Panc1 (cell line): ENCODE results near the gene UBE3B. TPM values are rescaled to one million over a fixed set of nuclear protein-coding genes. Genes with fewer than 3 reads are reported as not detected.

ENCODE experiments used
- ATAC-seq: fragments of 200-7000 bp; cut with Tn5 transposase; 2 replicates; pipeline ENCODE4 v1.9.1; 2020; ENCODE audit warnings: mild to moderate bottlenecking, moderate library complexity
- BruUV-seq: library from RNA; stranded (reverse); fragments of 400-500 nt; replicated peaks from 2 replicates; lab custom pipeline; 2021; lab: Mats Ljungman, UMichigan
- CTCF ChIA-PET: fragments of 300-600 bp; sonication (Branson Sonifier 250); formaldehyde crosslinking; loops from one replicate; lab custom pipeline; 2022; ENCODE audit warnings: antibody characterized with exemption; lab: Charles Lee
- POLR2A ChIA-PET: fragments of 300-600 bp; sonication (Branson Sonifier 250); formaldehyde crosslinking; loops from one replicate; lab custom pipeline; 2022; ENCODE audit warnings: antibody characterized with exemption; lab: Charles Lee
- DNase-seq: peaks from one replicate; pipeline ENCODE4 v3.0.0-alpha.2; 2010; ENCODE audit warnings: low read depth, low spot score
- H3K27ac ChIP-seq: 2 replicates; pipeline ENCODE4 v1.5.1; 2011; ENCODE audit warnings: mild to moderate bottlenecking, low read length, inconsistent platforms
- H3K27me3 ChIP-seq: fragments of 200-500 bp; sonication (Bioruptor generic); 2 replicates; pipeline ENCODE4 v1.6.0; 2014; ENCODE audit warnings: low read length, inconsistent platforms; ENCODE audit not compliant: control insufficient read depth, insufficient read depth
- H3K36me3 ChIP-seq: fragments of 200-500 bp; sonication (Bioruptor generic); 2 replicates; pipeline ENCODE4 v1.5.1; 2014; ENCODE audit warnings: inconsistent platforms, mild to moderate bottlenecking, low read length, moderate library complexity; ENCODE audit not compliant: control insufficient read depth, insufficient read depth
- H3K4me1 ChIP-seq: 2 replicates; pipeline ENCODE4 v1.5.1; 2011; ENCODE audit warnings: inconsistent platforms, mild to moderate bottlenecking, low read length, moderate library complexity; ENCODE audit not compliant: control insufficient read depth, insufficient read depth
- H3K4me3 ChIP-seq, 2 experiments: 2 replicates each; pipeline ENCODE4 v1.5.1; 2011 to 2012; ENCODE audit warnings: low read depth in 2 of 2, low read length in 2 of 2, mild to moderate bottlenecking in 2 of 2, inconsistent platforms in 1 of 2, moderate library complexity in 1 of 2
- H3K9me3 ChIP-seq: fragments of 200-500 bp; sonication (Bioruptor generic); 2 replicates; pipeline ENCODE4 v1.5.1; 2014; ENCODE audit warnings: low read depth, mild to moderate bottlenecking, inconsistent platforms, low read length, moderate library complexity; ENCODE audit not compliant: control insufficient read depth, insufficient read depth
- CTCF ChIP-seq: fragments of 450-650 bp; IDR thresholded peaks from 2 replicates; pipeline ENCODE4 v1.5.1; 2017; ENCODE audit warnings: mild to moderate bottlenecking
- POLR2AphosphoS5 ChIP-seq: IDR thresholded peaks from 2 replicates; pipeline ENCODE4 v1.6.1; 2012; ENCODE audit warnings: mild to moderate bottlenecking, low read depth, low read length, moderate library complexity
- SIN3A ChIP-seq: IDR thresholded peaks from 2 replicates; pipeline ENCODE4 v1.6.1; 2012; ENCODE audit warnings: low read depth, mild to moderate bottlenecking, low read length, moderate library complexity, borderline replicate concordance; ENCODE audit not compliant: insufficient read depth
- TCF7L2 ChIP-seq: IDR thresholded peaks from 2 replicates; pipeline ENCODE4 v1.6.1; 2011; ENCODE audit warnings: mild to moderate bottlenecking, low read depth, low read length, inconsistent platforms
- in situ Hi-C: cut with HindIII; loops from 2 replicates; pipeline ENCODE4 v1.10.0; 2016; ENCODE audit warnings: low sequenced_read_pairs, low pct_unique_long_range_greater_than_20kb
- intact Hi-C: fragments of 100-400 bp; cut with micrococcal nuclease; formaldehyde crosslinking; loops from one replicate; pipeline ENCODE4 v1.10.0; 2022; ENCODE audit not compliant: unreplicated experiment
- total RNA-seq: library from RNA; stranded (reverse); gene quantifications from one replicate; pipeline ENCODE4 v1.2.1, GENCODE V29; 2021; ENCODE audit not compliant: unreplicated experiment
- TF ChIP-seq, protein P1 (sequence below), 2 experiments: IDR thresholded peaks; 2 replicates each; pipeline ENCODE4 v1.6.1; 2011 to 2012; ENCODE audit warnings: low read depth in 2 of 2, control low read depth in 1 of 2, low read length in 1 of 2, mild to moderate bottlenecking in 1 of 2, moderate library complexity in 1 of 2; ENCODE audit not compliant: insufficient read depth in 1 of 2

Gene UBE3B
- total RNA-seq, 1 experiment from 2014 or later = 38.9 TPM

DNA sequence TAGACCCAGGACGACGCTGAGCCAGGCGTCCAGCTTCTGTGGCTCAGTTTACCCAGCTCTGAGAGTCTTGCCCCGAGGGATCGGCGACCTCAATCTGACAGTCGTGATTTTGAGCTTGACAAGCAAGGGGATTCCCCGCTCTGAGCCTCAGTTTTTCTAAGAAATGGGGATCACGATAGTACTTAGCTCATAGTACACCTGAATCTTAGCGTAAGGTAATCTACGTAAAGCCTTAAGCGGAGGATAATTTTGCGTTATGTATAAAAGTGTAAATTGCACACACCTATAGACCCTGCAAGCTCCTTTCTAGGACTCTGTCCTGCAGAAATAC is 96.4 kb downstream of the UBE3B start:
- POLR2A ChIA-PET = interaction anchor here (0.7 kb wide), 1 partner anchor 1462 kb away, joined by 6 read pairs; no protein-coding TSS in a partner anchor
- intact Hi-C loops (no loop called here), in situ Hi-C loops (no loop called here)
- DNase-seq (no peak), ATAC-seq (0 out of 2 replicates have a peak, but pooled peaks have one; percentile 0)
- H3K4me3 ChIP-seq = peak overlapping the region; percentile 76 to 85
- H3K27ac ChIP-seq = peak overlapping the region; percentile 88
- CTCF ChIA-PET = no interaction called here
- peaks cover 11% of the 10 kb centered on the region for H3K4me1 ChIP-seq
- H3K36me3 ChIP-seq = peaks cover 8% of the 10 kb centered on the region; the same call in 1 of the 2 replicates
- no peaks in the 10 kb centered on the region for H3K27me3 ChIP-seq
- no peaks in the 10 kb centered on the region for H3K9me3 ChIP-seq
- no TSS peak for BruUV-seq
- no peak for TF ChIP-seq TCF7L2
- TF ChIP-seq POLR2AphosphoS5 = no peak
- no peak; the same call in 1 of the 2 replicates for TF ChIP-seq SIN3A
- TF ChIP-seq CTCF = no peak
- TF ChIP-seq, protein P1, sequence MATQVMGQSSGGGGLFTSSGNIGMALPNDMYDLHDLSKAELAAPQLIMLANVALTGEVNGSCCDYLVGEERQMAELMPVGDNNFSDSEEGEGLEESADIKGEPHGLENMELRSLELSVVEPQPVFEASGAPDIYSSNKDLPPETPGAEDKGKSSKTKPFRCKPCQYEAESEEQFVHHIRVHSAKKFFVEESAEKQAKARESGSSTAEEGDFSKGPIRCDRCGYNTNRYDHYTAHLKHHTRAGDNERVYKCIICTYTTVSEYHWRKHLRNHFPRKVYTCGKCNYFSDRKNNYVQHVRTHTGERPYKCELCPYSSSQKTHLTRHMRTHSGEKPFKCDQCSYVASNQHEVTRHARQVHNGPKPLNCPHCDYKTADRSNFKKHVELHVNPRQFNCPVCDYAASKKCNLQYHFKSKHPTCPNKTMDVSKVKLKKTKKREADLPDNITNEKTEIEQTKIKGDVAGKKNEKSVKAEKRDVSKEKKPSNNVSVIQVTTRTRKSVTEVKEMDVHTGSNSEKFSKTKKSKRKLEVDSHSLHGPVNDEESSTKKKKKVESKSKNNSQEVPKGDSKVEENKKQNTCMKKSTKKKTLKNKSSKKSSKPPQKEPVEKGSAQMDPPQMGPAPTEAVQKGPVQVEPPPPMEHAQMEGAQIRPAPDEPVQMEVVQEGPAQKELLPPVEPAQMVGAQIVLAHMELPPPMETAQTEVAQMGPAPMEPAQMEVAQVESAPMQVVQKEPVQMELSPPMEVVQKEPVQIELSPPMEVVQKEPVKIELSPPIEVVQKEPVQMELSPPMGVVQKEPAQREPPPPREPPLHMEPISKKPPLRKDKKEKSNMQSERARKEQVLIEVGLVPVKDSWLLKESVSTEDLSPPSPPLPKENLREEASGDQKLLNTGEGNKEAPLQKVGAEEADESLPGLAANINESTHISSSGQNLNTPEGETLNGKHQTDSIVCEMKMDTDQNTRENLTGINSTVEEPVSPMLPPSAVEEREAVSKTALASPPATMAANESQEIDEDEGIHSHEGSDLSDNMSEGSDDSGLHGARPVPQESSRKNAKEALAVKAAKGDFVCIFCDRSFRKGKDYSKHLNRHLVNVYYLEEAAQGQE (IDR thresholded peaks at IDR 0.05; ENCODE audit: insufficient read depth in 1 of 2, low read depth in 2 of 2, low read length in 1 of 2) = no peak

GRCh38 chr12:109575683-109576082 is 98.2 kb downstream of the UBE3B start:
- no peak overlapping the region for H3K4me3 ChIP-seq
- TF ChIP-seq TCF7L2 = no peak
- TF ChIP-seq CTCF = no peak
- H3K9me3 ChIP-seq = no peaks in the 10 kb centered on the region
- no peak overlapping the region for H3K27ac ChIP-seq
- in situ Hi-C loops (no loop called here), intact Hi-C loops (no loop called here)
- peaks cover 8% of the 10 kb centered on the region; the same call in 1 of the 2 replicates for H3K36me3 ChIP-seq
- CTCF ChIA-PET = no interaction called here
- ATAC-seq = no peak
- peaks cover 11% of the 10 kb centered on the region for H3K4me1 ChIP-seq
- no peak for DNase-seq
- H3K27me3 ChIP-seq = no peaks in the 10 kb centered on the region
- BruUV-seq = no TSS peak
- POLR2A ChIA-PET = no interaction called here
